ENCODE data around the gene CADM3.
A peak's percentile ranks its signal among the peaks of the same experiment; 100 is the strongest.

The CADM3 gene

GRCh38 chr1:159171688-159172501 is 480 bp downstream of the CADM3 start:
- H3K4me1 ChIP-seq, result no peaks in the 10 kb centered on the region
- peaks cover 0 to 19% (median 12%) of the 10 kb centered on the region in 11 experiments; a peak in 13 of 22 replicates for H3K27me3 ChIP-seq
- H3K9ac ChIP-seq, result no peak overlapping the region
- peaks cover 0 to 16% (median 0%) of the 10 kb centered on the region in 11 experiments; a peak in 2 of 22 replicates for H4K20me1 ChIP-seq
- H3K27ac ChIP-seq, result no peak overlapping the region
- no peaks in the 10 kb centered on the region for H3K36me3 ChIP-seq
- H3K4me2 ChIP-seq, result no peak overlapping the region
- no peaks in the 10 kb centered on the region for H3K9me3 ChIP-seq (replicated peaks in 1 of 11)
- H3K4me3 ChIP-seq, result no peak overlapping the region
- TF ChIP-seq Cebpa-rat (IDR thresholded peaks at IDR 0.05), result no peak

DNA sequence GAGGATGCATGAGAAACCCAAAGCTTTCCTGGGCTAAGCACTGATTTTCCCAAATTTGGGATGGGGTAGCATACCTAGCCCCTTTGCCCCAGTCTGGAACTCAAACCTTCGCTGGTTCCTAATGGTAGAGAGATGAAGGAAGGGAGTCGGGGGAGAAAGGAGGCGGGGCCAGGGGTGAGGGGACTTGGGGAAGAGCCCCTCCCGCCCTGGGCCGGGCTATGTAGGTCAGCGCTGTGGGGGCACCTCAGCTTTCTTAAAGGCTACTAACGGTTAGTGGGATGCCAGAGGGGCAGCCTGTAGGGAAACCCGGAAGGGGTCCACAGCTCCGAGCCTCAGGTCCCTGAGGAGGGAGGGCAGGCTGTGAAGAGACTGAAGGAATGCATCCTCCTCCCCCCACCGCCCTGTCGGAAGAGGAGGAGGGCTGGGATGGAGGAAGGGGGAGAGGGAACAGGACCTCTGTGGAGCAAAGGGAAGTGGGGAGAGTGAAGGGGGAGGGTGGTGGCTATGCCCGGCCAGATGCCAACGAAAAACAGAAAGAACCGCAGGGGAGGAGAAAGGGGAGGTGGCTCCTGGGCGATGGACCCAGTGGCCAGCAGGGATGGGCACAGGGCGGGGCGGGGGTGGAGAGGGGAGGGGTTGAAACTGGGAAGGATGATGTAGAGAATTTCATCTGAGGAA is 1.3 kb downstream of the CADM3 start:
- H3K4me3 ChIP-seq, result no peak overlapping the region
- peak overlapping the region in 1 of 11 experiments; percentile 29; a peak in 1 of 22 replicates for H3K4me2 ChIP-seq
- no peak overlapping the region for H3K27ac ChIP-seq
- peaks cover 0 to 17% (median 0%) of the 10 kb centered on the region in 11 experiments; a peak in 2 of 22 replicates for H4K20me1 ChIP-seq
- peaks cover 0 to 19% (median 12%) of the 10 kb centered on the region in 11 experiments; a peak in 13 of 22 replicates for H3K27me3 ChIP-seq
- H3K36me3 ChIP-seq, result no peaks in the 10 kb centered on the region
- H3K4me1 ChIP-seq, result no peaks in the 10 kb centered on the region
- no peak for TF ChIP-seq Cebpa-rat (IDR thresholded peaks at IDR 0.05)
- H3K9me3 ChIP-seq (replicated peaks in 1 of 11), result no peaks in the 10 kb centered on the region
- H3K9ac ChIP-seq, result no peak overlapping the region

GRCh38 chr1:159173320-159173719 is 1.9 kb downstream of the CADM3 start:
- Histone ChIP-seq H3K9me3 (replicated peaks in 1 of 11) (no peaks in the 10 kb centered on the region), H3K4me1 (no peaks in the 10 kb centered on the region), H3K27ac (no peak overlapping the region), H4K20me1 (peaks cover 0 to 17% (median 0%) of the 10 kb centered on the region in 11 experiments; a peak in 2 of 22 replicates), H3K9ac (no peak overlapping the region), H3K27me3 (peaks cover 0 to 19% (median 12%) of the 10 kb centered on the region in 11 experiments; a peak in 13 of 22 replicates), H3K4me3 (no peak overlapping the region), H3K36me3 (no peaks in the 10 kb centered on the region), H3K4me2 (no peak overlapping the region)
- no peak for TF ChIP-seq Cebpa-rat (IDR thresholded peaks at IDR 0.05)

DNA sequence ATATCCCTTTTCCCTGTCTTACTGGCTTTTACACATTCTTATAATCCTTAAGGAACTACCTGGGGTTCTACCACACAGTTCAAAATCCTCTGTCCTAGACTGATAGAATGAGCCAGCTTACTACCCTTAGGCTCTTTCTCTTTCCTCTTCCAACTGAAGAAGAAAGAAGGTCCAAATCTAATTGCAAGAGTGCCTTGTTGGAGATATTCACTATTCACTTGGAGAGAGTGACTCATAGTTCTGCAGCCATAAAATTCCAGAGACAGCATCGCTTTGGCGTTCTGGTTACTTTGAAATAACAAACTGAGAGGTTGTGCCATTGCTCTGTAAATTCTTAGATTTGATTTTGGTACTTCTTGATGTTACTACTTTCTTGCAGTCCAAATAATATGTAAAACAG is 4.2 kb downstream of the CADM3 start:
- no peak overlapping the region for H3K27ac ChIP-seq
- H3K36me3 ChIP-seq, result no peaks in the 10 kb centered on the region
- no peak overlapping the region for H3K4me2 ChIP-seq
- no peak for TF ChIP-seq Cebpa-rat (IDR thresholded peaks at IDR 0.05)
- no peaks in the 10 kb centered on the region for H3K4me1 ChIP-seq
- H3K9ac ChIP-seq, result no peak overlapping the region
- H3K27me3 ChIP-seq, result peaks cover 0 to 19% (median 12%) of the 10 kb centered on the region in 11 experiments; a peak in 13 of 22 replicates
- H3K4me3 ChIP-seq, result no peak overlapping the region
- no peaks in the 10 kb centered on the region for H3K9me3 ChIP-seq (replicated peaks in 1 of 11)
- peaks cover 0 to 17% (median 0%) of the 10 kb centered on the region in 11 experiments; a peak in 3 of 22 replicates for H4K20me1 ChIP-seq

DNA sequence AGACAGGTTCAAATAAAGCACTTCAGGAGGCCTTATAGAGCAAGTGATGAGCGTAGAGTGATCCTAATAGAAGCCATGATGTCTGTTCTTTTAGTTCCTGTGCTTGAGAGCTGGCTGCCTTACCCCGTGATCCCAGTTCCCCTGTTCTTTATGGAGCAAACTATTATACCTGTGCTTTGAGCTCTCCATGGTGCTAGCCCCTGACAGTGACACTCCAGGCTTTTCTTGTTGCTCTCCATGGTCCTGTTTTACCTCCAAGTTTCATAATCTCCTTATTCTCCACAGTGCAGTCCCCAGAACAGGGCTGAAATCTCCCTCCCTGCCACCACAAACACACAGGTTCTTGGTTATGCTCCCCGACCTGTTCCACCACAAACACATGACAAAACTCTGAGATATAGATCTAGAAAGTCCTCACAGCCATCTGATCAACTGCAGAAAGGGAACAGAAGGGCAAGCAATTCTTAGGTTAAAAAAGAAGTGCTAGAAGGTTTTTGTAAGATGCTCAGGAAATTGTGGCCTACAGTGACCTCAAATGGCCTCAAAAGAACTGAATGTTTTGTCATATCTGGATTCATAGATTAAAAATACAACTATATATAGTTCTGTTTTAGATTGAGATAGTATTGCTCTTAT is 6.0 kb downstream of the CADM3 start:
- H3K9ac ChIP-seq, result no peak overlapping the region
- no peak overlapping the region for H3K4me3 ChIP-seq
- H3K36me3 ChIP-seq, result no peaks in the 10 kb centered on the region
- H3K27me3 ChIP-seq, result peaks cover 0 to 6% (median 5%) of the 10 kb centered on the region in 11 experiments; a peak in 13 of 22 replicates
- no peak for TF ChIP-seq Cebpa-rat (IDR thresholded peaks at IDR 0.05)
- H3K9me3 ChIP-seq (replicated peaks in 1 of 11), result no peaks in the 10 kb centered on the region
- no peak overlapping the region for H3K4me2 ChIP-seq
- no peaks in the 10 kb centered on the region for H3K4me1 ChIP-seq
- peaks cover 0 to 17% (median 0%) of the 10 kb centered on the region in 11 experiments; a peak in 3 of 22 replicates for H4K20me1 ChIP-seq
- no peak overlapping the region for H3K27ac ChIP-seq

DNA sequence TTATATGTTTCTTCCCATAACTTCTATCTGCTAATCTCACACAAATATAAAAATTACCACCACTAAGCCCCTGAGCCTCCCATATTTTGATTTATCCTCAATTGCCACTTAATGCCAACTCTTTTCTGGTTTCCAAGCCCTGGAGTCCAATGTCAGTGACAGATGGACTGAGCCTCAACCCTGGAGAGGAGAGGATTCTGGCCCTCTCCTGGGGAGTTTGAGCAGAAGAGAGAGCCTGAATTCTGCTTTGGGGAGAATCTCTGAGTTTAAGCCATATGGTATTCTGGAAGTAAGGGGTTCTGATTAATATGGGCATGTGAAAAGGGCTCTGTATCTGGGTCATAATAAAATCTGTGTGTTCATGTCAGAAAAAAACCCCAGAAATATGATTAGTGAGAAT is 8.5 kb downstream of the CADM3 start:
- no peak for TF ChIP-seq Cebpa-rat (IDR thresholded peaks at IDR 0.05)
- Histone ChIP-seq H3K27me3 (no peaks in the 10 kb centered on the region), H4K20me1 (peaks cover 0 to 13% (median 0%) of the 10 kb centered on the region in 11 experiments; a peak in 4 of 22 replicates)

DNA sequence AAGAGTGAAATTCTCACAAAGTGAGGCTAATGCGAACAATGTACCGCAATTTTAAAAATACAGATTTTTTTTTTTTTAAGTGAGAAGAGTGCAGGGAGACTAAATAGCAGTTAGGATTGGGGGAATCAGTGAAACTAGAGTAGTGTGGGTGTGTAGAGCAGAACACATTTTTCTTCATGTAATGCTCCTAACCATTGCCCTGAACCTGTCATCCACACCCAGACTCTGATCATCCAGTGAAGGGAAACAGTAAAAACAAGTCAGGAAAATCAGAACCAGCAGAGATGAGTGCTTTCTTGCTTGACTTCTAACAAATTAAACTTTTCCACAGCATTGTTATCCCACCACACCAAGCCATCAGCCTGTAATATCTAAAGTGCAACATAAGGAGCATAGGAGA is 9.1 kb downstream of the CADM3 start:
- Histone ChIP-seq H3K4me3 (no peak overlapping the region), H3K4me2 (no peak overlapping the region), H3K36me3 (no peaks in the 10 kb centered on the region), H3K4me1 (no peaks in the 10 kb centered on the region), H4K20me1 (peaks cover 0 to 9% (median 0%) of the 10 kb centered on the region in 11 experiments; a peak in 4 of 22 replicates), H3K27ac (no peak overlapping the region), H3K9me3 (replicated peaks in 1 of 11) (no peaks in the 10 kb centered on the region), H3K9ac (no peak overlapping the region), H3K27me3 (no peaks in the 10 kb centered on the region)
- TF ChIP-seq Cebpa-rat (IDR thresholded peaks at IDR 0.05), result no peak

More for the DNA sequence above, 8.5 kb downstream of the CADM3 start:
- Histone ChIP-seq H3K4me2 (no peak overlapping the region), H3K4me3 (no peak overlapping the region), H3K27ac (no peak overlapping the region), H3K9me3 (replicated peaks in 1 of 11) (no peaks in the 10 kb centered on the region), H3K36me3 (no peaks in the 10 kb centered on the region), H3K4me1 (no peaks in the 10 kb centered on the region), H3K9ac (no peak overlapping the region)

DNA sequence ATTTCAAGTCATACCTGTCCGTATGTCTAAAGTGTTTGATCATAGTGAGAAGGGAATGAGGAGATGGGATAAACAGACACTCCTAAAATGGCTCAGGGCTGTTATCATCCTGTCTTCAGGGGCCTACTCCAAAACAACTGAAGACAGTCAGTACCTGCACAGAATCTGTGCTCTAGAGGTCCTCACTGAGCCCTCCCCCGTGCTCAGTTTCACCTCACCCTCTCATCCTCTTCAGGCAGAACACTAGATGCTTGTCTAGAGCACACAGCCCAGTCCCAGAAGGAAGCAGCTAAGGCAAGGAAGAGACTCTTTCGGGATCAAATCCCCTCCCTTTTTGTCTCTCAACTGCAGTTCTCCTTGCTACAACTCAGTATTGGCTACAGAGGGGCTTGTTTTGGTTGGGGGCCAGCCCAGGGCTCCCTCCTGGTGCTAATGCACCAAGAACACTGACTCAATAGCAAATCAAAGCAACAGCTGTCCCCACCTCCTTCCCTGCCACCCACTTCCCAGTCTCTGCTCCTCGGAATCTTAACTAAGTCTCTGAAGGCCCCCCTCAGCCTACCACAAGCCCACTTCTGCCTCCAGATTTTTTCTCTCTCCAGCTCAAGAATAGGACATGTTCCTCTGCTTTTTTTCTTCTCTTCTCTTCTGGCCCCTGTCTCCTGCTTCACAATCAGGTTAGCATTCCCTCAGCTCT is 10.1 kb downstream of the CADM3 start:
- no peak overlapping the region for H3K9ac ChIP-seq
- peaks cover 0 to 6% (median 0%) of the 10 kb centered on the region in 11 experiments; a peak in 4 of 22 replicates for H4K20me1 ChIP-seq
- no peak overlapping the region for H3K4me2 ChIP-seq
- H3K27me3 ChIP-seq, result peaks cover 0 to under 1% (median 0%) of the 10 kb centered on the region in 11 experiments; a peak in 1 of 22 replicates
- no peaks in the 10 kb centered on the region for H3K4me1 ChIP-seq
- TF ChIP-seq Cebpa-rat (IDR thresholded peaks at IDR 0.05), result no peak
- no peak overlapping the region for H3K27ac ChIP-seq
- H3K9me3 ChIP-seq (replicated peaks in 1 of 11), result no peaks in the 10 kb centered on the region
- H3K4me3 ChIP-seq, result no peak overlapping the region
- no peaks in the 10 kb centered on the region for H3K36me3 ChIP-seq
